ENCODE data around the gene PCLAF.
"Not testable (repeated sequence)": the region's sequence is repeated elsewhere in the genome, so short reads cannot be mapped to it uniquely, and the experiment has no call there.

The PCLAF gene

GRCh38 chr15:64361259-64361658 lies 20.0 kb downstream of the PCLAF start:
- no peak for DNase-seq

GRCh38 chr15:64356710-64357040 lies 24.6 kb downstream of the PCLAF start:
- no peak for DNase-seq

- peak; percentile 99 for DNase-seq
These were observed 25.1 kb downstream of the PCLAF start, which contains the start of gene CSNK1G1 for GRCh38 chr15:64355944-64356709. Gene CSNK1G1, minus strand, starts transcription at chr15:64356173. Its CDS starts 55,674 bp downstream, at chr15:64300499.

- peak; percentile 52 for DNase-seq
These were observed 25.8 kb downstream of the PCLAF start for GRCh38 chr15:64355348-64355943.

- peak; percentile 53 for DNase-seq
These were observed 26.4 kb downstream of the PCLAF start for GRCh38 chr15:64354688-64355344.

- no peak for DNase-seq
These were observed 30.0 kb downstream of the PCLAF start for GRCh38 chr15:64351265-64351664.

GRCh38 chr15:64349375-64349774 lies 31.9 kb downstream of the PCLAF start:
- no peak for DNase-seq

GRCh38 chr15:64348455-64348854 lies 32.8 kb downstream of the PCLAF start:
- DNase-seq: no peak

- DNase-seq: not testable (repeated sequence)
These were observed 35.0 kb downstream of the PCLAF start for GRCh38 chr15:64346242-64346641.

- DNase-seq: no peak
These were observed 36.5 kb downstream of the PCLAF start for GRCh38 chr15:64344651-64345294.

- DNase-seq: no peak
These were observed 37.4 kb downstream of the PCLAF start for GRCh38 chr15:64343841-64344240.

GRCh38 chr15:64343222-64343621 lies 38.0 kb downstream of the PCLAF start:
- no peak for DNase-seq

GRCh38 chr15:64341961-64342360 lies 39.3 kb downstream of the PCLAF start:
- no peak for DNase-seq

GRCh38 chr15:64340355-64340754 lies 40.9 kb downstream of the PCLAF start:
- no peak for DNase-seq

GRCh38 chr15:64337761-64338160 lies 43.5 kb downstream of the PCLAF start:
- DNase-seq: no peak

GRCh38 chr15:64333986-64334929 lies 47.0 kb downstream of the PCLAF start:
- no peak for DNase-seq

GRCh38 chr15:64333516-64333915 lies 47.7 kb downstream of the PCLAF start:
- no peak for DNase-seq

- DNase-seq: not testable (repeated sequence)
These were observed 49.6 kb downstream of the PCLAF start for GRCh38 chr15:64331668-64332067.

GRCh38 chr15:64326975-64327374 lies 54.3 kb downstream of the PCLAF start:
- not testable (repeated sequence) for DNase-seq

GRCh38 chr15:64326458-64326857 lies 54.8 kb downstream of the PCLAF start:
- DNase-seq: not testable (repeated sequence)

- peak; percentile 29 for DNase-seq
These were observed 56.9 kb downstream of the PCLAF start for GRCh38 chr15:64324165-64324877.

GRCh38 chr15:64315216-64315615 lies 66.0 kb downstream of the PCLAF start:
- no peak for DNase-seq
